Measurements from ENCODE around the gene STAU1.

DNA sequence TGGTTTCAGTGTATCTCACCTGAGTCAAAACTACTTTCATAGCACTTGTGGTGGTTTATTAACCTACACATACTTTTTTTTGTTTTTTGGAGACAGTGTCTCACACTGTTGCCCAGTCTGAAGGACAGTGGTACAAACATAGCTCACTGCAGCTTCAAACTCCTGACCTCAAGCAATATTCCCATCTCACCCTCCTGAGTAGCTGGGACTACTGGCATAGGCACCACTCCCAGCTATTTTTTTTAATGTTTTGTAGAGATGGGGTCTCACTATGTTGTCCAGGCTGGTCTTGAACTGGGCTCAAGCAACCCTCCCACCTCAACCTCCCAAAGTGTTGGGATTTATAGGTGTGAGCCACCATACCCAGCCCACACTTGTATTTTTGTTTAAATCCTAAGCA lies 49.7 kb downstream of the STAU1 start:
- TF ChIP-seq HDGF (IDR thresholded peaks at IDR 0.05; ENCODE audit: borderline replicate concordance) (no peak), L3MBTL2 (conservative IDR thresholded peaks at IDR 0.05) (no peak), SUZ12 (IDR thresholded peaks at IDR 0.05) (no peak), TARDBP (IDR thresholded peaks at IDR 0.05) (no peak), ARNT (IDR thresholded peaks at IDR 0.05) (no peak), FOXA1 (IDR thresholded peaks at IDR 0.05) (no peak), ZNF384 (IDR thresholded peaks at IDR 0.05) (no peak)

All from HEK293T (cell line).